HepG2 (cell line): ENCODE measurements around the gene BRPF1. TPM values are rescaled to one million over a fixed set of nuclear protein-coding genes. Genes with fewer than 3 reads are reported as not detected.

ENCODE experiments used
- BRD4 ChIP-seq: sonication (generic); formaldehyde crosslinking; IDR thresholded peaks from 2 replicates; pipeline ENCODE4 v1.4.0; 2020; ENCODE audit warnings: missing genetic modification reagents
- IKZF4 ChIP-seq: sonication (generic); formaldehyde crosslinking; IDR thresholded peaks from 2 replicates; pipeline ENCODE4 v1.5.1; 2020; ENCODE audit warnings: borderline replicate concordance, mild to moderate bottlenecking, low read depth, missing genetic modification reagents; ENCODE audit errors: not compliant biosample characterization
- JUN ChIP-seq: sonication (generic); formaldehyde crosslinking; IDR thresholded peaks from 2 replicates; pipeline ENCODE4 v1.4.0; 2020; ENCODE audit warnings: mild to moderate bottlenecking, missing genetic modification reagents
- POGZ ChIP-seq: sonication (generic); formaldehyde crosslinking; IDR thresholded peaks from 2 replicates; pipeline ENCODE4 v1.4.0; 2020; ENCODE audit warnings: mild to moderate bottlenecking, missing genetic modification reagents
- RARA ChIP-seq: IDR thresholded peaks from 2 replicates; pipeline ENCODE4 v1.6.1; 2016; ENCODE audit warnings: missing genetic modification reagents, missing compliant biosample characterization
- SPEN ChIP-seq: sonication (generic); formaldehyde crosslinking; IDR thresholded peaks from 2 replicates; pipeline ENCODE4 v1.5.1; 2020; ENCODE audit warnings: low read depth, mild to moderate bottlenecking, missing genetic modification reagents
- TCF12 ChIP-seq, 2 experiments: fragments of 450-650 bp in 1 of 2; sonication (generic) in 1 of 2; formaldehyde crosslinking in 1 of 2; IDR thresholded peaks; 2 replicates each; pipeline versions ENCODE4 v1.6.1 to v1.8.0; 2017 to 2022; ENCODE audit warnings: antibody characterized with exemption in 1 of 2, mild to moderate bottlenecking in 1 of 2, missing genetic modification reagents in 1 of 2, moderate library complexity in 1 of 2
- ZNF142 ChIP-seq: sonication (generic); formaldehyde crosslinking; IDR thresholded peaks from 2 replicates; pipeline ENCODE4 v1.4.0; 2020; ENCODE audit warnings: missing genetic modification reagents
- ZNF225 ChIP-seq: sonication (generic); formaldehyde crosslinking; IDR thresholded peaks from 2 replicates; pipeline ENCODE4 v1.4.0; 2020; ENCODE audit warnings: mild to moderate bottlenecking, missing genetic modification reagents
- ZNF614 ChIP-seq: IDR thresholded peaks from 2 replicates; pipeline ENCODE4 v1.6.1; 2018; ENCODE audit warnings: missing biosample characterization, missing genetic modification reagents, inconsistent platforms, borderline replicate concordance
- ZNF629 ChIP-seq: sonication (generic); formaldehyde crosslinking; conservative IDR thresholded peaks from 2 replicates; pipeline ENCODE4 v1.5.0; 2020; ENCODE audit warnings: missing genetic modification reagents
- polyA plus RNA-seq, 8 experiments: library from polyadenylated mRNA; depleted of rRNA in 3 of 8; stranded (reverse) in 7 of 8; unstranded in 1 of 8; fragments of >200 nt; fragmentation: Illumina TruSeq in 4 of 8; extraction: Trizol in 4 of 8; gene quantifications; 2 replicates each; pipeline versions ENCODE4 v1.2.1 to v1.2.3, GENCODE V29; 2011 to 2016; ENCODE audit warnings: low read depth in 4 of 8, missing spikeins in 1 of 8, mixed read lengths in 1 of 8; ENCODE audit not compliant: insufficient read depth in 1 of 8
- total RNA-seq, 5 experiments: library from RNA; depleted of rRNA; stranded (reverse); fragments of >200 nt; fragmentation: Illumina TruSeq; extraction: Trizol; gene quantifications; 2 replicates each; pipeline ENCODE4 v1.2.3, GENCODE V29; 2016; ENCODE audit warnings: low read depth in 1 of 5
- TF ChIP-seq, protein P1 (sequence below), 2 experiments: sonication (generic) in 1 of 2; formaldehyde crosslinking in 1 of 2; IDR thresholded peaks; 2 replicates each; pipeline versions ENCODE4 v1.6.1 to v1.9.0; 2014 to 2022; ENCODE audit warnings: antibody characterized with exemption in 1 of 2, borderline replicate concordance in 1 of 2, inconsistent platforms in 1 of 2, low read depth in 1 of 2, missing genetic modification reagents in 1 of 2
- TF ChIP-seq, protein P2 (sequence below): sonication (generic); formaldehyde crosslinking; IDR thresholded peaks from 2 replicates; pipeline ENCODE4 v1.5.1; 2020; ENCODE audit warnings: missing genetic modification reagents, mild to moderate bottlenecking, borderline replicate concordance

BRPF1 gene
- total and polyA plus RNA-seq, 2 of the 13 experiments (the other 11 are each of a cell fraction or from before 2014, with no cell fraction given): 7.3 to 10.0 TPM

DNA sequence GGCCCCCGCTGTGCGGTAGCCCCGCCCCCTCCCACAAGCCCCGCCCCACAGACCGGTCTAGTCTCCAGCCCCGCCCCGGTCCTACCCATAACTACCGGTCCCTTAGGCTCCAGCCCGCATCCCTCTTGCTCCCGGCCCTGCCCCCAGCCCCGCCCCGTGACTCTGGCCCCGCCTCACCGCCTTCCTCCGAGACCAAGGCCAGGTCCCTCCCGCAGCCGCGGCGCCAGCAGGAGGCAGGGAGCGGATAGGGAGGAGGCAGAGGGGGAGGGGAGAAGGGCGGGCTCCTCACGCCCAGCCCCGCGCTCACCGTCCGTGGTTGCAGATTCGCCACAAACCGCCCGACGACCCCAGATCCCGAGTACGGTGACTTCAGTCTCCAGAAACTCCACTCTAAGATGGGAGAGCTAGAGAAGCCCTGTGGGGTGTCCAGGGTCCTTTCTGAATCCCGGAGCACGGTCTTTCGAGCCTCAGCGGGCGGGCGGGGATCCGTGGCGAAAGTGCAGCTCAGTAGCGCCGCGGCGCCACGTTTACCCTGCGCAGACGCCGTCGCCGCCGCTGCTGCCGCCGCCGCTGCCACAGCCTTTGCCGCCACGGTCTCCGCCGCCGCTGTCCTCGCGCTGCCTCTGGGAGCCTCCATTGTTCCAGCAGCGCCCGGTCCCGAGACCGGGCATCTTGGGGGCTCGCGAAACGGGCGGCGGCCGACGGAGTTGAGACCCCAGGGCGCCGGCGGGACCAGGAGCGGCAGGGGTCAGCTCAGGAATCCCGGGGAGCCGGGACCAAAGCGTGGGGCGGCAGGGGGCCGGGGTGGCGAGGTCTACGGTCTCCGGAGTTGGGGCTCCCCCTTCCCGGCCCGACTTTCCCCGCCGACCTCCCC is at the start of gene BRPF1 (continued):
- TF ChIP-seq, protein P1, sequence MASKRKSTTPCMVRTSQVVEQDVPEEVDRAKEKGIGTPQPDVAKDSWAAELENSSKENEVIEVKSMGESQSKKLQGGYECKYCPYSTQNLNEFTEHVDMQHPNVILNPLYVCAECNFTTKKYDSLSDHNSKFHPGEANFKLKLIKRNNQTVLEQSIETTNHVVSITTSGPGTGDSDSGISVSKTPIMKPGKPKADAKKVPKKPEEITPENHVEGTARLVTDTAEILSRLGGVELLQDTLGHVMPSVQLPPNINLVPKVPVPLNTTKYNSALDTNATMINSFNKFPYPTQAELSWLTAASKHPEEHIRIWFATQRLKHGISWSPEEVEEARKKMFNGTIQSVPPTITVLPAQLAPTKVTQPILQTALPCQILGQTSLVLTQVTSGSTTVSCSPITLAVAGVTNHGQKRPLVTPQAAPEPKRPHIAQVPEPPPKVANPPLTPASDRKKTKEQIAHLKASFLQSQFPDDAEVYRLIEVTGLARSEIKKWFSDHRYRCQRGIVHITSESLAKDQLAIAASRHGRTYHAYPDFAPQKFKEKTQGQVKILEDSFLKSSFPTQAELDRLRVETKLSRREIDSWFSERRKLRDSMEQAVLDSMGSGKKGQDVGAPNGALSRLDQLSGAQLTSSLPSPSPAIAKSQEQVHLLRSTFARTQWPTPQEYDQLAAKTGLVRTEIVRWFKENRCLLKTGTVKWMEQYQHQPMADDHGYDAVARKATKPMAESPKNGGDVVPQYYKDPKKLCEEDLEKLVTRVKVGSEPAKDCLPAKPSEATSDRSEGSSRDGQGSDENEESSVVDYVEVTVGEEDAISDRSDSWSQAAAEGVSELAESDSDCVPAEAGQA (IDR thresholded peaks at IDR 0.05; ENCODE audit: low read depth): peak; percentile 69; the same call in 1 of the 2 replicates
- TF ChIP-seq, protein P1 (CRISPR knock-in tag; IDR thresholded peaks at IDR 0.05; ENCODE audit: borderline replicate concordance): no peak; the same call in 1 of the 2 replicates
- TF ChIP-seq IKZF4 (CRISPR knock-in tag): peak; percentile 35
- TF ChIP-seq ZNF142: 0 out of 2 replicates have a peak, but pooled peaks have one; percentile 45
- TF ChIP-seq ZNF614 (CRISPR knock-in tag): peak; percentile 44; the same call in 1 of the 2 replicates
- TF ChIP-seq, protein P2, sequence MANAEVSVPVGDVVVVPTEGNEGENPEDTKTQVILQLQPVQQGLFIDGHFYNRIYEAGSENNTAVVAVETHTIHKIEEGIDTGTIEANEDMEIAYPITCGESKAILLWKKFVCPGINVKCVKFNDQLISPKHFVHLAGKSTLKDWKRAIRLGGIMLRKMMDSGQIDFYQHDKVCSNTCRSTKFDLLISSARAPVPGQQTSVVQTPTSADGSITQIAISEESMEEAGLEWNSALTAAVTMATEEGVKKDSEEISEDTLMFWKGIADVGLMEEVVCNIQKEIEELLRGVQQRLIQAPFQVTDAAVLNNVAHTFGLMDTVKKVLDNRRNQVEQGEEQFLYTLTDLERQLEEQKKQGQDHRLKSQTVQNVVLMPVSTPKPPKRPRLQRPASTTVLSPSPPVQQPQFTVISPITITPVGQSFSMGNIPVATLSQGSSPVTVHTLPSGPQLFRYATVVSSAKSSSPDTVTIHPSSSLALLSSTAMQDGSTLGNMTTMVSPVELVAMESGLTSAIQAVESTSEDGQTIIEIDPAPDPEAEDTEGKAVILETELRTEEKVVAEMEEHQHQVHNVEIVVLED (CRISPR knock-in tag): peak; percentile 98
- TF ChIP-seq SPEN (CRISPR knock-in tag): peak; percentile 91
- TF ChIP-seq BRD4 (CRISPR knock-in tag): peak; percentile 38; the same call in 1 of the 2 replicates
- 0 out of 2 replicates have a peak, but pooled peaks have one; percentile 30 for TF ChIP-seq ZNF225 (CRISPR knock-in tag)
- no peak for TF ChIP-seq JUN
- TF ChIP-seq ZNF629 (CRISPR knock-in tag): 0 out of 2 replicates have a peak, but pooled peaks have one; percentile 12
- no peak for TF ChIP-seq TCF12 (IDR thresholded peaks at IDR 0.05)
- no peak for TF ChIP-seq TCF12 (CRISPR knock-in tag; IDR thresholded peaks at IDR 0.05)
- peak; percentile 10; the same call in 1 of the 2 replicates for TF ChIP-seq RARA
- peak; percentile 55; the same call in 1 of the 2 replicates for TF ChIP-seq POGZ
